NCI-H446 (cell line): Measurements from ENCODE around the gene DOP1B.
"Not testable (repeated sequence)": the region's sequence is repeated elsewhere in the genome, so short reads cannot be mapped to it uniquely, and the experiment has no call there.

Source experiments
- DNase-seq, 2 experiments: peaks; one replicate each; lab custom pipeline; 2025; lab: John Stamatoyannopoulos, UW

Gene DOP1B

GRCh38 chr21:36171336-36171735 lies 14.7 kb downstream of the DOP1B start:
- no peak for DNase-seq

DNA sequence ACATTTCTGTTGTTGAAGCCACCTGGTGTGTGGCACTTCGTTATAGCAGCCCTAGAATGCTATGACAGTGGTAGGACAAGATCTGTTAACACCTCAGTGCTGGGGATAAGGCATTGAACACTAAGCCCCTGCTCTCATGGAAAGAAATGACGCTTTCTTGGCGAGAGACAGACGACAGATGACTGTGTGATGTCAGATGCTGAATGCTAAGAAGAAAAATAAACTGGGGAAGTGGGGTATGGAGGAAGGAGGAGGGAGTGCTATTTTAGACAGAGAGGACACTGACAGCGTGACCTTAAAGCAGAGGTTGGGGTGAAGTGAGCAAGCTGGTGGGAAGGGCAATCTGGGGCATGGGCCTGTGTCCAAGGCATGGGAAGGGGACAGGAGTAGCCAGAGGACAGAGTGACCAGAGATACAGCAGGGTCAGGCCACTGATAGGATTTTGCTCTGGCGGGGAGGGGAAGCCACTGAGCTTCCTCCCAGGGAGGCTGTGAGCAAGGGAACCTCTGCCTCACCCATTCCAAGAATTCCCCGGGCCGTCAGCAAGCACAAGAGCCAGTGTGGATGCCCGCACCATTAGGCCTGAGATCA lies 15.2 kb downstream of the DOP1B start:
- DNase-seq, result no peak

DNA sequence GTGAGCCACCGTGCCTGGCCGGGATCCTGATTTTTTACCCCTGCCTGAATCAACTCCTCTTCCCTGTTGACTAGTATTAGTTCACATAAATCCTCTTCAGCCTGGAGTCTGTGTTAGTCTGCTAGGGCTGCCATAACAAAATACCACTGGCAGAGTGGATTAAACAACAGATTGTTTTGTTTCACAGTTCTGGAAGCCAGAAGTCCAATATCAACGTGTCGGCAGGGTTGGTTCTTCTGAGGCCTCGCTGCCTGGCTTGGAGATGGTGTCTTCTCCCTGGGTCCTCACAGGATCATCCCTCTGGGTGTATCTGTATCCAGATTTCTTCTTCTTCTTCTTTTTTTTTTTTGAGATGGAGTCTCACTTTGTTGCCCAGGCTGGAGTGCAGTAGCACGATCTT lies 18.2 kb downstream of the DOP1B start:
- DNase-seq, result no peak

GRCh38 chr21:36175771-36176565 lies 19.3 kb downstream of the DOP1B start:
- no peak for DNase-seq

- DNase-seq, result no peak
Observed at GRCh38 chr21:36178349-36178748, 21.7 kb downstream of the DOP1B start.

- no peak for DNase-seq
Observed at GRCh38 chr21:36179145-36179544, 22.5 kb downstream of the DOP1B start.

DNA sequence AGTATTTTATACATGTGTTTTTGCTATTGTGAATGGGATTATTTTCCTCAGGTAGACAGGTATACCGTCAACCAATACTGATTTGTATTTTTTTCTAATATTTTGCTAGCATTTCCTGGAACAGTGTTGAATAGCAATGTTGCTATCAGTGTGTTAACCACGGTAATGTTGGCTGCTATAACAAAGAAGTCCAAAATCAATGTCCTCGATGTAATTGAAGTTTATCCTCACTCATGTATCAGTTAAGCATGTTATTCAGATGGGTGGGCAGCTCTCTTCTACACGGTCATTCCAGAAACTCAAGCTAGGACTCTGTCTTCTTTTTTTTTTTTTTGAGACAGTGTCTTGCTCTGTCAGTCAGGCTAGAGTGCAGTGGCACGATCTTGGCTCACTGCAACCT lies 24.3 kb downstream of the DOP1B start:
- no peak for DNase-seq

- no peak for DNase-seq
Observed at GRCh38 chr21:36183144-36183795, 26.6 kb downstream of the DOP1B start.

- DNase-seq, result no peak
Observed at GRCh38 chr21:36184545-36184944, 27.9 kb downstream of the DOP1B start.

GRCh38 chr21:36185523-36185922 lies 28.9 kb downstream of the DOP1B start:
- DNase-seq, result no peak

DNA sequence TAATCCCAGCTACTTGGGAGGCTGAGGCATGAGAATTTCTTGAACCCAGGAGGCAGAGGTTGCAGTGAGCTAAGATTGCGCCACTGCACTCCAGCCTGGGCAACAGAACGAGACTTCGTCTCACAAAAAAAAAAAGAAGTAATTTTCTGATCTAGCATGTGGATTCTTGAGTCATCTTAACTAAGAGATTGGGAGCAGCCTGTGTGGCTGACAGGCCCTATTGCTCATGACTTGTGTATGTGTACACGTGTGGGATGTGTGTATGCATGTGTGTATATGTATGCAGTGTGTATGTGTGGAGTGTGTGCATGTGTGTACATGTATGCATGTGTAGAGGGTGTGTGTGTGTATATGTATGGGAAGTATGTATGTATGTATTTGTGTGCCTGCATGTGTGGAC lies 29.5 kb downstream of the DOP1B start:
- no peak for DNase-seq

DNA sequence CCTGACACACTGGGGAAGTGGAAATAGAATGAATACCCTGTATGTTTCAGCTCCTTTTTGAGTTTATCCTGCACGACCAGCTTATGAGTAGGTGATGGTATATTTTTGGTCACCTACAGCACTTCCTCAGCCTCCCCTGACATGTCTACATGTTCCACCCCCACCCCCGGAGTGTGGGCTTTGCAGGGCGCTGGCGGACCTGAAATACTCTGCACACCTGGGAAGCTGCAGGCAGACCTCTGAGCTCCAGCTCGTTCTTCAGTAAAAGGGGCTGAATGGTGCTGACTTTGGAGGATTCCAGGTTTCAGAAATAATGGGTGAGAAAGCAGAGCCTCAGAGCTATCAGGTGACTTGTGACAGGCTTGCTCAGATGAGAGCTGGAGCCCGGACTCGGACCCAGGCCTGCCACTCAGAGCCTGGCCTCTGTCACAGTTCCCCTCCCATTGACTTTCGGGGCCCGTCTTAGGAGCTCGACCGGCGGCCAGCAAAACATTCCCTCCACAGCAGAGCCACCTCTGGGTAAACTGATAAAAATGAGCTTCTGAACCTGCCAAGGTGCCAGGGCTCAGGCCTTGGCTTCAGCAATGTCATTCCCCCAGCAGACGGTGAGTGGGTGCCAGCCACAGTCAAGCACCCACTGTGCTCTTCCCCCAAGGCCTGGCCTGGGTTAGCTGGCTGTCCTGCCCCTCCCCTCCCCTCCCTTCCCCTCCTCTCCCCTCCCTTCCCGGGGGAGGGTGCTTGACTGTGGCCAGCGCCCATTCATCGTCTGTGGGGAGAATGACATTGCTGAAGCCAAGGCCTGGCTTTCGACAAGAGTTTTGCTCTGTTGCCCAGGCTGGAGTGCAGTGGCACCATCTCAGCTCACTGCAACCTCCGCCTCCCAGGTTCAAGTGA lies 30.1 kb downstream of the DOP1B start:
- no peak for DNase-seq

GRCh38 chr21:36188081-36188681 lies 31.6 kb downstream of the DOP1B start:
- no peak for DNase-seq

GRCh38 chr21:36188937-36189336 lies 32.3 kb downstream of the DOP1B start:
- DNase-seq, result no peak

DNA sequence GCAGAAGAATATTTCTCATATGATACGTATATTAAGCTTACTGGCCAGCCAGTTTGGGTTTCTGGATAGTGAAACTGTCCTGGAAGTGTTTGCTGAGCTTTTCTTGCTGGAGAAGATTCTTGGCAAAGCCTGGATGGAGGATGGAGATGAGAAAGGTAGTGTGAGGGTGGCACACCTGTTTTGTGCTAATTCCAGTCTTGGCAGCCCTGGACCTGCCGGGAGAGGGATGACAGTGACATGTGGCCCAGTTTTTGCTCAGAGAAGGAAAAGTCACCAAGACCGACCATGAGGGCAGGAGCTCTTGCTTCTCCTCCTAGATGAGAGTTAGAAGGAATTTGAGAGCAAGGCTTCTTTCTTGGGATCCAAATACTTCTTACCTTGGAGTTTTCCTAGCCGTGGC lies 34.1 kb downstream of the DOP1B start:
- no peak for DNase-seq

DNA sequence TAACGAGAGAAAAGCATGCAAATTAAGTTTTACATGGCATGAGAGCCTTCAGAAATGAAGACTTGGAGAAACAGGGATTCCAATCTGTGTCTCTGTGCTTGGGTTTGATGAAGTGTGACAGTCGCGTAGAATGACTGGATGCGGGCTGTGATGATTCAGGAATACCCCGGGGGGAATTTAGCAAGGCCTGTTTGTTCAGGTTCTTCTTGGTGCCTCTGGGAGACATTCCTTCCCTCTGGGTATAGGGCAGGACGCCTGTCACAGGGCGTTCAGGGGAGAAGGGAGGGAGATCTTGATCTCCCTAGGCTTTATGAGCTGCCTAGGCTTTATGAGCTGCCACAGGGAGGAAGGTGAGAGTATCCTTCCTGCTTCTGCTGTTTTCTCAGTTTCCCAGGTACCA lies 36.6 kb downstream of the DOP1B start:
- DNase-seq, result no peak

DNA sequence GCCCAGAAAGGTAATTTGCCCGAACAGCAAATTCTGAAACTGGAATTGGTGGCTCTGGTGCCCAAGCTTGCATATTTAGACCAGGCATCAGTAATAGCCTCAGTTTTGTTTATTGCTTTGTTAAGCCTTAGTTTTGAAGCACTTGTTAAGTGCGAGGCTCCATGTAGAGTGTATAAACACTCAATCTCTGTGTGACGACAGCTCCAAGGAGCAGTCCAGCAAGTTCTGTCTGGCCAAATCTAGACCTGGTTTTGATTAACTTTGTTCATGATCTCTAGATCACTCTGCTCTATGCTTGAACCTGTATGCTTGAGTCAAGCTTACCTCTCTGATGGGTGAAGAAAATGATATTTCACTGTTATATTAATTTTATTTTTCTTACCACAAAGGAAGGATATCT lies 37.4 kb downstream of the DOP1B start:
- DNase-seq, result no peak

- no peak for DNase-seq
Observed at GRCh38 chr21:36195613-36196012, 39.0 kb downstream of the DOP1B start.

- no peak for DNase-seq
Observed at GRCh38 chr21:36199021-36199420, 42.4 kb downstream of the DOP1B start.

DNA sequence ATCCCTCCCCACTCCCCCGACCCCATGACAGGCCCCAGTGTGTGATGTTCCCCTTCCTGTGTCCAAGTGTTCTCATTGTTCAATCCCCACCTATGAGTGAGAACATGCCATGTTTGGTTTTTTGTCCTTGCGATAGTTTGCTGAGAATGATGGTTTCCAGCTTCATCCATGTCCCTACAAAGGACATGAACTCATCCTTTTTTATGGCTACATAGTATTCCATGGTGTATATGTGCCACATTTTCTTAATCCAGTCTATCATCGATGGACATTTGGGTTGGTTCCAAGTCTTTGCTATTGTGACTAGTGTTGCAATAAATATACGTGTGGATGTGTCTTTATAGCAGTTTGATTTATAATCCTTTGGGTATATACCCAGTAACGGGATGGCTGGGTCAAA lies 43.0 kb downstream of the DOP1B start:
- DNase-seq, result not testable (repeated sequence)

- no peak for DNase-seq
Observed at GRCh38 chr21:36200081-36200561, 43.5 kb downstream of the DOP1B start.
